Measurements from ENCODE around the gene TLK2.
"Not testable (repeated sequence)": the region's sequence is repeated elsewhere in the genome, so short reads cannot be mapped to it uniquely, and the experiment has no call there.

Gene TLK2

DNA sequence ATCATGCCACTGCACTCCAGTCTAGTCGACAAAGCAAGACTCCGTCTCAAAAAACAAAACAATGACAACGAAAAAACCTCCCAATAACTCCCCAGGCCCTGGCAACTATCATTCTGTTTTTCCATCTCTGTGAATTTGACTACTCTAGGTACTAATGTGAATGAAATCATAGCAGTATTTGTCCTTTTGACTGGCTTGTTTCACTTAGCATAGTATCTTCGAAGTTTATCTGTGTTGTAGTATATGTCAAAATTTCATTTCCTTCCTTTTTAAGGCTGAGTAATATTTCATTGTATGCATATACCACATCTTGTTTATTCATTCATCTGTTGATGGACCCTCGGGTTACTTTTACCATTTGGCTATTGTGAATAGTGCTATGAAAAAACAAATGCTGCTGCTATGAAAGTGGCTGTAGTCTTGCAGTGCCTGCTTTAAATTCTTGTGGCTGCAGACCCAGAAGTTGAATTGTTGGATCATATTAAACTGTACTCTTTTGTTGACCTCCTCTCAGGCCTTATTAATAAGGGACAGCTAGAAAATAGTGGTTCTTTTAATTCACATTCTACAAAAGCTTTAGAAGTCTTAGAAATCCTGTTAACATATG lies 14.5 kb downstream of the TLK2 start:
- DNase-seq: not testable (repeated sequence)

GRCh38 chr17:62494073-62494472 lies 15.4 kb downstream of the TLK2 start:
- DNase-seq: not testable (repeated sequence)

DNA sequence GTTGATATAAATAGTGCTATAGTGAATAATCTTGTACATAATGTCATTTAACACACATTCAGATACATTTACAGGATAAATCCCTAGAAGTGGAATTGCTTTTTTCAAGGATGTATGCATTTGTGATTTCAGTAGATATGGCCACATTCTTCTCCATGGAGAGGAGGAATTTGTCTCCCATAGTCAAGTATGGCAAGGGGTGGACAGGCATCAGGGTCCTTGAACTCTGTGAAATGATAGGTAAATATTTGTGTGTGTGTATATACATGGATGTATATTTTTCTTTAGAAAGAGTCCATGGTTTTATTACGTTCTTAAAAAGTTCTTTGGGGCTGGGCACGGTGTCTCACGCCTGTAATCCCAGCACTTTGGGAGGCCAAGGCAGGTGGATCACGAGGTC lies 17.7 kb downstream of the TLK2 start:
- DNase-seq: not testable (repeated sequence)

DNA sequence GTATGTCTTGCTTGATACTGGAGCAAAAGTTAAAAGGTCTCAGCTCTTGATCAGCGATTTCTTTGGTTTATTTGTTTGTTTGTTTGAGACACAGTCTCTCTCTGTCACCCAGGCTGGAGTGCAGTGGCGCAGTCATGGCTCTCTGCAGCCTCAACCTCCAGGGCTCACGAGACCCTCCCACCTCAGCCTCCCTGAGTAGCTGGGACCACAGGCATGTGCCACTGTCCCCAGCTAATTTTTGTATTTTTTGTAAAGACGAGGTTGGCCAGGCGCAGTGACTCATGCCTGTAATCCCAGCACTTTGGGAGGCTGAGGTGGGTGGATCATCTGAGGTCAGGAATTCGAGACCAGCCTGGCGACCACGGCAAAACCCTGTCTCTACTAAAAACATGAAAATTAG lies 20.2 kb downstream of the TLK2 start:
- DNase-seq: not testable (repeated sequence)

DNA sequence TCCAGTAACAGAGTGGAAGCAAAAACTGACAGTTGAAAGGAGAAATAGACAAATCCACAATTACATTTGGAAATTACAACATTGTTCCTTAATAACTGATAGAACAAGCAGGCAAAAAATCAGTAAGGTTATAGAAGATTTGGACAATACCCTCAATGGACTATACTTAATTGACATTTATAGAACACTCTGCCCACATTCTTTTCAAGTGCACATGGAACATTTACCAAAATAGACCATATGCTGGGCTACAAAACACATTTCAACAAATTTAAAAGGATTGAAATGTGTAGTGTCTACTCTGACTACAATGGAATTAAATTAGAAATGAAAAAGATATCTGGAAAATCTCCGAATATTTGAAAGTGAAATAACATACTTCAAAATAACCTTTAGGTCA lies 21.8 kb downstream of the TLK2 start:
- DNase-seq: not testable (repeated sequence)

- not testable (repeated sequence) for DNase-seq
Observed at GRCh38 chr17:62504857-62505256, 26.2 kb downstream of the TLK2 start.

- DNase-seq: not testable (repeated sequence)
Observed at GRCh38 chr17:62507191-62507836, 28.7 kb downstream of the TLK2 start.

DNA sequence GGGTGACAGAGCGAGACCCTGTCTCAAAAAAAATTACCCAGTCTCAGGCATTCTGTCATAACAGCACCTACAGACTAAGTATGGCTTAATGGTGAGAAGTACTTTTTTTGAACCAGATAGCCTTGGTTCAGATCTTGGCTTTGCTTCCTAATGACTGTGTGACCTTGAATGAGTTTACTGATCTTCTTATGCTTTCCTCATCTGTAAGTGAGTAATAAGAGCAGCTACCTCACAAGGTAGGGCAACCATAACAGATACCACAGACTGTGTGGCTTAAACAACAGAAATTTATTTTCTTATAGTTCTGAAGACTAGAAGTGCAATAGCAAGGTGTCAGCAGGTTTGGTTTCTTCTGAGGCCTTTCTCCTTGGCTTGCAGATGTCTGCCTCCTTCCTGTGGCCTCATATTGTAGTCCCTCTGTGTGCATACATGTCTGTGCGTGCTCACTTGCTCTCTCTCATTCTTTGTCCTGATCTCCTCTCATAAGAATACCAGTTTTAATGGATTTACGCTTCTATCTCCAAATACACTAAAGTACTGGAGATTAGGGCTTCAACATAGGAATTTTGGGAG lies 31.7 kb downstream of the TLK2 start:
- peak in 1 of 2 experiments; percentile 5 for DNase-seq

DNA sequence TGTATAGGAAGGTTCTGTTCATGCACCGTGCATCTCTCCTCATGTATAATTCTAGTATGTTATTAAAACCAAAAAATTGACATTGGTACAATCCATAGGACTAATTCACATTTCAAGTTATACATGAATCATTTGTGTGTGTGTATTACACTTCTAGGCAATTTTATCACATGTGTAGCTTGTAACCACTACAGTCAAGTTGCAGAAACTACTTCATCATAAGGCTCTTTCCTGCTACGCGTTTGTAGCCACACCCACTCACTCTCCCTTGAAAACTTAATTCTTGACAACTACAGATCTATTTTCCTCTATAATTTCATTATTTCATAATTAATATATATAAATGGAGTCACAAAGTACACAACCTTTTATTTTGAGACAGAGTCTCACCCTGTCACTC lies 32.4 kb downstream of the TLK2 start:
- DNase-seq: peak in 1 of 2 experiments; percentile 8

DNA sequence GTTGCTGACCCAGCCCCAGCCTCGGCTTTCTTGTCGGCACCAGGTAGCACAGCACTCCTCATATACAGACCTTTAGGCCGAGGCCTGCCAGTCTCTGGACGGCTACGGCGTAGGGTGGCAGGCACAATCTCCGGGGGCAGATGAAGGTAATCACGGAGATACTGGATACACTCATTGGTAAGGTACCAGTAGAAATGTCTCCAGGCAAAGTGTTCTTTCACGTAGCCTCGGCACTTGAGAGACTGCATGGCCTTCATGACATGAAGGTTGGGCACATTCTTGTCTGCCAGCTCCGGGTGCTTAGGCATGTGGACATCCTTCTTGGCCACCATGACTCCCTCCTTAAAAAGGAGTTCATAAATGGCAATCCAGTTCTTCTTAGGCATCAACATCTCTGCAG lies 37.8 kb downstream of the TLK2 start:
- not testable (repeated sequence) for DNase-seq

DNA sequence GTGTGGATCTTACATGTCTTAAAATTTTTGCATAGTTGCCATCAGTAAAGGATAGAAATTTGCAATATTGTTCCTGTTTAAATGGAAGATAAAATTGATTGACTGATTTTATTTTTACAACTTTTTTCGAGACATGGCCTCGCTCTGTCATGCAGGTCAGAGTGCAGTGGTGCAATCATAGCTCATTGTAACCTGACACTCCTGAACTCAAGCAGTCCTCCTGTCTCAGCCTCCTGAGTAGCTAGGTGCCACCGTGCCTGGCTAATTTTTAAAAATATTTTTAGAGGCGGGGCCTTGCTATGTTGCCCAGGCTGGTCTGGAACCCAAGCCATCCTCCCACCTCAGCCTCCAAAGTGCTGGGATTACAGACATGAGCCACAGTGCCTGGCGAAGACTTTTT lies 42.7 kb downstream of the TLK2 start:
- not testable (repeated sequence) for DNase-seq

DNA sequence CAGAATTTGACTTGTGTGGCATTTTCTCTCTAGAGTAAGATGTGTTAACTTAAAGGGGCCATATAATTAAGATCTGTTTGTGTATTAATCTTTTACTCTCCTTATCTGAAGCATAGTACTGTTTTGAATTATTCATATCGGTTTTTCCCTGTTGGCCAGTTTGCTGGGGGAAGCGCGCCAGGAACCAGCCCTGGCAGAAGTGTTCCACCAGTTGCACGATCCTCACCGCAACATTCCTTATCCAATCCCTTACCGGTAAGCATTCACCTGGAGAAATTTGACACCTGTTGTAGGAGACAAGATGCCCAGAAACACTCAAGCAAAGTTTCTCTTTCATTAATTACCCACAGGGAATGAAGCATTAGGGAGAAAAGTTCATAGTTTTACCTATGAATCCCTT lies 45.5 kb downstream of the TLK2 start:
- DNase-seq: not testable (repeated sequence)

- peak; percentile 47 to 66 for DNase-seq
Observed at GRCh38 chr17:62525317-62525716, 46.7 kb downstream of the TLK2 start.

DNA sequence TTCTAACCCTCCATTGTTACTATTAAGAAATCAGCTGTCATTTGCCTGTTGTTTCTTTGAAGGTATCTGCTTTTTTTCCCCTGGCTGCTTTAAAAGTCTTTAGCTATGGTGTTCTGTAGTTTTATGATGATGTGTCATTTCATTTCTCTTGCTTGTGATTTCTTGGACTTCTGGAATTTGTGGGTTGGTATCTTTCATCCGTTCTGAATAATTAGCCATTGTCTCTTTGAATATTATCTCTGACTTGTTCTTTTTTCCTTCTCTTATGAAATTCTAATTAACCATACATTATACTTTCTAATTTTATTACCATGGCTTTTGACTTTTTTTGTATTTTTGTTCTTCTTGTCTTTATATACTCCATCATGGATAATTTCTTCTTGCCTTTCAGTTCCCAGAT lies 52.3 kb downstream of the TLK2 start:
- DNase-seq: not testable (repeated sequence)

DNA sequence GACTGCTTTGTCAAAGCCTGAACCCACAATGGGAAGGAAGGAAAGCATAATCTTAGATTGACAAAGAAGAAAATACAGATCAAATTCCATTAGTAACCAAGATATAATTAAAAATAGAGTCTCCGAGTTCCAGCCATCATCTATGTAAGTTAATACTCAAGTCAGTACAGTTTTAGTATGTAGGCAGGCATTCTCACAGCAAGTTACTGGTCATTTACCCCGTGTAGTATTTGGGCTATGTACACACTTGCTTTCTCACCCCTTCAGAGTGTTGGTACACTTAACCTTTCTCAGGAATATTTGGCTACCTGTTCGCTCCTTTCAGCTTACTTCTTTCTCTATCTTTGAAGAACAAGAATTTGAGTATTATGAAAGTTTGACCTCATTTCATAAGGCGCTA lies 57.9 kb downstream of the TLK2 start:
- not testable (repeated sequence) for DNase-seq

GRCh38 chr17:62541073-62541472 lies 62.4 kb downstream of the TLK2 start:
- DNase-seq: not testable (repeated sequence)

DNA sequence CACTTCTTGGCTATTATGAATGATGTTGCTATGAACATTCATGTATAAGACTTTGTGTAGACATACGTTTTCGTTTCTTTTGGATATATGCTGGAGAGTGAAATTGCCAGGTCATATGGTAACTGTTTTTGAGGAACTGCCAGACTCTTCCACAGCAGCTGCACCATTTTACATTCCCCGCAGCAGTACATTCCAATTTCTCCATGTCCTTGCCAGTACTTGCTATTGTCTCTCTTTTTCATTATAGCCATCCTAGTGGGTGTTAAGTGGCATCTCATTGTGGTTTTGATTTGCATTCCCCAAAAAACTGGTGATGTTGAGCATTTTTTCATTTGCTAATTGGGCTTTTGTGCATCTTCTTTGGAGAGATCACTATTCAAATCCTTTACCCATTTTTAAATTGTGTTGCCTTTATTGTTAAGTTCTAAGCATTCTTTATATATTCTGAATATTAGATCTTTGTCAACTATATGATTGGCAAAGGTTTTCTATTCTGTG lies 64.7 kb downstream of the TLK2 start:
- not testable (repeated sequence) for DNase-seq

DNA sequence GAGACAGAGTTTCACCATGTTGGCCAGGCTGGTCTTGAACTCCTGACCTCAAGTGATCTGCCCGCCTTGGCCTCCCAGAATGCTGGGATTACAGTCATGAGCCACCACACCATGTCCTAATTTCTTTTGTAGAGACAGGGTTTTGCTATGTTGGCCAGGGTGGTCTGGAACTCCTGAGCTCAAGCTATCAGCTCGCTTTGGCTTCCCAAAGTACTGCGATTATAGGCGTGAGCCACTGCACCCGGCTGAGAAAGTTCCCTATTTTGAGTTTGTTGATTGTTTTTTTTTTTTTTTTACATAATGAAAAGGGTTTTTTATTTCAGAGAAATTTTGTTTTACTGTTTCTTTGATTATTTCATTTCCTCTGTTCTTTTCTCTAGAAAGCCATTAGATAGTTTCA lies 67.4 kb downstream of the TLK2 start:
- not testable (repeated sequence) for DNase-seq

DNA sequence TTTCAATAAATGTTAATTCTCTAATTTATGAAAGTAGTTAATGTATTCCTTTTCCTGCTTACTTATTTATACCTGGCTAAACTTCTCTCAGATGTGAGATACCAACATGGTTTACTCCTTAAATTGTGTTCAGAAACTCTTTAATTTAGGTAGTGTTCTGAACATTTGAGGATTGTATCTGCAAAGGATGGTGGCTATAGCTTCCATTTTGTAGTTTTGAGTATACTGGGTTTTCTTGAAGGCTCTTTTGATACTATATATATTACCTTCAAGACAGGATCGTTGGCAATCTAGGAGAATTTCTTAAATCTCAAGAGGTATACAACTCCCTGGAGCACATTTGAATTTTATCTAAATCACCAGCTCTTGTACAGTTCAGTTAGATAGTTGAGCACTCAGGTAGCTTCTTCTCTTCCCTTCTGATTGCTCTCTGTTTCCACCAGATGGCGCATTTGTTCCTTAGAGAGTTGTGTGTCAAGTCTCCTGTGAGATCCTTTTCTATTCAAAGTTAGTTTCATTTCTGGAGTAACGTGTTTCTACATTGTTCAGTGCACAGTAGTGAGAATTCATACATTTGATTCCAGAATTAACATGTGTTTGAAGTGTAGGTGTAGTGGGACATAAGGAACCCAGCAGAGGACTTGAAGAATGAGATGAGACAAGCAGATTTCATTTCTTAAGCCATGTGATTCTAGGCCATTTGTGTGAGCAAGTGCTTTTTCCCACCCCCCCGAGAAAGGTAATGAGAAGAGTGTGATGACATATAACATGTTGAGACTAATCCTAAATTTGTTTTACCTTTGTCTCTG lies 74.4 kb downstream of the TLK2 start:
- DNase-seq: peak; percentile 74 to 80

- DNase-seq: not testable (repeated sequence)
Observed at GRCh38 chr17:62557532-62557931, 78.9 kb downstream of the TLK2 start.

- DNase-seq: not testable (repeated sequence)
Observed at GRCh38 chr17:62558941-62559340, 80.3 kb downstream of the TLK2 start.

DNA sequence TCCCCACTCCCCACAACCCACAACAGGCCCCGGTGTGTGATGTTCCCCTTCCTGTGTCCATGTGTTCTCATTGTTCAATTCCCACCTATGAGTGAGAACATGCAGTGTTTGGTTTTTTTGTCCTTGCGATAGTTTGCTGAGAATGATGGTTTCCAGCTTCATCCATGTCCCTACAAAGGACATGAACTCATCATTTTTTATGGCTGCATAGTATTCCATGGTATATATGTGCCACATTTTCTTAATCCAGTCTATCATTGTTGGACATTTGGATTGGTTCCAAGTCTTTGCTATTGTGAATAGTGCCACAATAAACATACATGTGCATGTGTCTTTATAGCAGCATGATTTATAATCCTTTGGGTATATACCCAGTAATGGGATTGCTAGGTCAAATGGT lies 82.3 kb downstream of the TLK2 start:
- not testable (repeated sequence) for DNase-seq

DNA sequence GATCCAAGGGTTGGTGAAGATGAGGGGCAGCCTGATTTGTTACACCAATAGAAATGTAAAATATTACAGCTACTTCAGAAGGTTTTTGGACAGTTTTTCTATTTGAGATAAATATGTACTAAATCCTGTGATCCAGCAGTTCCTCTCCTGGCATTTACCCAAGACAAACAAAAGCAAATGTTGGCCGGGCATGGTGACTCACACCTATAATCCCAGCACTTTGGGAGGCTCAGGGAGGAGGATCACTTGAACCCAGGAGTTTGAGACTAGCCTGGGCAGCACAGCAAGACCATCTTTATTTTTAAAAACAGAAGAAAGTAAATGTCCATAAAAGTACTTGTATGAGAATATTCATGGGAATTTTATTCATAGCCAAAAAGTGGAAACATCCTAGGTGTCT lies 84.0 kb downstream of the TLK2 start:
- DNase-seq: no peak

Measured in Kasumi-1 (cell line).